GM12892 (cell line): ENCODE data around the gene SERPINB12.

ENCODE experiments used
- POLR2A ChIP-seq: IDR thresholded peaks from 2 replicates; pipeline ENCODE4 v1.6.1; 2011; ENCODE audit warnings: low read depth, low read length, control low read depth
- POLR2AphosphoS5 ChIP-seq: IDR thresholded peaks from 2 replicates; pipeline ENCODE4 v1.6.1; 2011; ENCODE audit warnings: low read depth, low read length, control low read depth
- TAF1 ChIP-seq: IDR thresholded peaks from 2 replicates; pipeline ENCODE4 v1.6.1; 2011; ENCODE audit warnings: low read depth, mild to moderate bottlenecking, control low read depth, low read length, borderline replicate concordance

GRCh38 chr18:63570721-63571120 is 28.6 kb downstream of the SERPINB12 start:
- TF ChIP-seq POLR2AphosphoS5 = no peak
- TF ChIP-seq POLR2A = no peak
- TF ChIP-seq TAF1 = no peak
